GM12892 (cell line): ENCODE data around the gene DEXI.

Experiments used
- POLR2A ChIP-seq: IDR thresholded peaks from 2 replicates; pipeline ENCODE4 v1.6.1; 2011; ENCODE audit warnings: low read depth, low read length, control low read depth
- POLR2AphosphoS5 ChIP-seq: IDR thresholded peaks from 2 replicates; pipeline ENCODE4 v1.6.1; 2011; ENCODE audit warnings: low read depth, low read length, control low read depth
- TAF1 ChIP-seq: IDR thresholded peaks from 2 replicates; pipeline ENCODE4 v1.6.1; 2011; ENCODE audit warnings: low read depth, mild to moderate bottlenecking, control low read depth, low read length, borderline replicate concordance

DNA sequence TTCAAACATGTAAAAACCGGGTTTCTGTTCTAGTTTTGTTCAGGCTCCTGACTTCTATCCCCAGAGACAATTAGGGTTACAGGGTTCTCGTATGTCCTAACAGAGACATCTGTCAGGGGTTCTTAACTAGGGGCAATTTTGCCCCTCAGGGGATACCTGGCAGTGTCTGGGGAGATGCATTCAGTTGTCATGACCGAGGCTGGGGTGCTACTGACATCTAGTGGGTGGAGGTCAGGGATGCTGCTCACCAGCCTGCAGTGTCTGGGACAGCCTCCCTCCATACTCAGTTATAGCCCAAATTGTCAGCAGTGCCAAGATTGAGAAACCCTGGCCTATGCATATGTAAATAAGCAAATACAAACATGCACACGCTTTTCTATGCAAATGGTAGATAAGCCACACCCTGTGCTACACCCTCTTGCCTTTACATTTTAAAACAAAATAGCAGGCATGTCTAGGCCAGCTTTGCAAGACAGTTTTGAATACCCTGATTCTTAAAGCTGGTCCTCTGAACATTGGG lies 39.5 kb upstream of the DEXI start:
- TF ChIP-seq POLR2A (no peak), POLR2AphosphoS5 (no peak), TAF1 (no peak)
